Measurements from ENCODE around the gene FGGY. TPM values are rescaled to one million over a fixed set of nuclear protein-coding genes. Genes with fewer than 3 reads are reported as not detected.

Gene FGGY
- total and polyA plus RNA-seq, 11 donors = 7.2 to 42.9 (median 32.0) TPM

DNA sequence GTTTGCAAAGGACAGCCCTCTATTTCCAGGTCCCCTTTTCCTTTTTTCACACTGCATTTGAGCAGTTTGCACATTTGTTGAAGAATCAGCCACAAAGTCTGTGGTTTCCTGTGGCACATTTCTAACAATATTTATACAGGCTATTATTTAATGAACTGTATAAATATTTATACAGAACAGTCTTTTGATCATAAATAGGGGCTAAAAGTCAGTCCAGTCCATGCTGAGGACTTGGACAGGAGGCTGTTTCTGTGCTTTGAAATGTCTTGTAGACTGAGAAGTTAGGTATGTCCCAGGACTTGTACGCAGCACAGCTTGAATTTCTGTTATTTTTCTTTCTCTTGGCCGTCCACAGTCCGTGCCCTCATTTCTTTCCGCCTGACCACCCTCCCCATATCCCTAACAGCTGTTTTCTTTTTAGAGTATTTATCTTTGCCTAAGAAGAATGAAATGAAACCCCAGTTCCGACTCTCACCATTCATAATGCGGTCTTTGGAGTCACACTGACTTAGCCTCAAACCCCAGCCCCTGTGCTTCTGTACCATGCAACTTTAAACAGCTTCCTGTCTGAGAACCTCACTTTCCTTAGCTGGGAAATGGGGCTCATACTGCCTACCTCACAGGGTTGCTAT lies 19.7 kb downstream of the FGGY start:
- WGBS, 4 donors = 67 to 80% (median 73%) methylated on average over 6 of the region's 6 CpGs
- Histone ChIP-seq H3K4me1 (peaks cover 0 to 31% (median 0%) of the 10 kb centered on the region in 12 donors), H3K27me3 (no peaks in the 10 kb centered on the region), H3K27ac (peak overlapping the region in 7 of 12 donors; percentile 2 to 66 (median 37)), H3K36me3 (no peaks in the 10 kb centered on the region), H3K9me3 (no peaks in the 10 kb centered on the region), H3K4me3 (peak overlapping the region in 4 of 12 donors; percentile 2 to 25 (median 12))
- ATAC-seq (peak in 3 of 4 donors; percentile 22 to 65 (median 50)), DNase-seq (no peak)
- intact Hi-C loops (cut with DNase I) = no loop called here
- no peak for TF ChIP-seq CTCF (IDR thresholded peaks at IDR 0.05)
- TF ChIP-seq POLR2A (IDR thresholded peaks at IDR 0.05) = no peak

- peak overlapping the region in 5 of 12 donors; percentile 2 to 66 (median 37) for H3K27ac ChIP-seq
- H3K4me3 ChIP-seq = no peak overlapping the region
- TF ChIP-seq CTCF (IDR thresholded peaks at IDR 0.05) = no peak
- no peak for TF ChIP-seq POLR2A (IDR thresholded peaks at IDR 0.05)
- intact Hi-C loops (cut with DNase I) = no loop called here
- ATAC-seq (no peak), DNase-seq (no peak)
- no peaks in the 10 kb centered on the region for H3K27me3 ChIP-seq
- H3K36me3 ChIP-seq = peaks cover 0 to 3% (median 0%) of the 10 kb centered on the region in 9 donors
- peaks cover 0 to 31% (median 0%) of the 10 kb centered on the region in 12 donors for H3K4me1 ChIP-seq
- no peaks in the 10 kb centered on the region for H3K9me3 ChIP-seq
- 86 to 90% (median 87%) methylated on average over 3 of the region's 3 CpGs for WGBS, 4 donors
These were observed 20.4 kb downstream of the FGGY start for GRCh38 chr1:59317343-59317742.

DNA sequence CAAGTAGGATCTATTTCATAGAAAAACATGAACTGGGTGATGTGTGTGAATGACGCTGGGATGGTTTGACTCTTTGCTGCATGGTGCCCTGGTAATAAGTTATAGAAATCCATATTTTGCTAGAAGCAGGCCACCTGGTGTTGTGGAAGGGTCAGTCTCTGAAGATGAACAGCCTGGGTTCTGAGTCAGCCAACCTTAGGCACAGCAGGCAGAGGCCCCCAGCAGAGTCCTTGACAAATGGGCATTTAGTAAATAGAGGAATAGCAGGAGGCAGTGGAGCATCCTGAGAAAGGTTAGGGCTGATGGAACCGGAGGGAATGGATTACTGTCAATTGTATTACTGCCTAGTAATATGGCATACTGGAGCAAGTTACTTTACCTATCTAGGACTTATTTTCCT lies 20.9 kb downstream of the FGGY start:
- Histone ChIP-seq H3K27ac (no peak overlapping the region), H3K4me1 (peaks cover 0 to 31% (median 0%) of the 10 kb centered on the region in 12 donors), H3K9me3 (no peaks in the 10 kb centered on the region), H3K27me3 (no peaks in the 10 kb centered on the region), H3K36me3 (peaks cover 0 to 3% (median 0%) of the 10 kb centered on the region in 9 donors), H3K4me3 (no peak overlapping the region)
- DNase-seq = no peak
- no peak for ATAC-seq
- intact Hi-C loops (cut with DNase I) = no loop called here
- WGBS, 4 donors = 95 to 100% (median 98%) methylated on average over 2 of the region's 2 CpGs
- TF ChIP-seq CTCF (IDR thresholded peaks at IDR 0.05) (no peak), POLR2A (IDR thresholded peaks at IDR 0.05) (no peak)

DNA sequence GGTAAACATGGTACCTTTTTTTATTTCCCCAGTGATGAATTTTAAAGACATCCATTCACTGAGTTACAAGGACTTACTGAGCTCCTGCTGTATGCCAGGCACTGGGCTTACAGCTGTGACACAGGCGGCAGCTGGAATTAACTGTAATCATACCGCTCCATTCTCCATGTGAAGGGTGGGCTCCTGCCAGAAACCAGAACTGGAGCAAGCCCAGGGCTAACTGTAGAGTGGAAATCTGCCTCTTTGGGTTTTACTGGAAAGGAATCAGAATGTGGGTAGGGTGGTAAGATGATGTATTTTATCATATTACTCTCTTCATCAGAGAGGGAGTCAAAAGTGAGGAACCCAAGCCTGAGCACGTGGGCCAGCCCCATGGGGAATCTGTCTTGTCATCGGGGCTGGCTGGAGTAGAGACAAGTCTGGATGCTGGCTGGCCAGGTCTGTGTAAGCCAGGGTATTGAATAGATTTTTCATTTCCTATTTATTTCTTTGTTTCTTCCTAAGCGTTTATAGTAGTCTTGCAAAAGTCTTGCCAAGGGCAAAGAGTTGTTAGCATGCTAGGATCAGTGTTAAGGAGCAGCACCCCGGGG lies 21.5 kb downstream of the FGGY start:
- Histone ChIP-seq H3K27ac (no peak overlapping the region), H3K36me3 (peaks cover 0 to 3% (median 0%) of the 10 kb centered on the region in 9 donors), H3K4me1 (peaks cover 0 to 31% (median 0%) of the 10 kb centered on the region in 12 donors), H3K27me3 (no peaks in the 10 kb centered on the region), H3K9me3 (no peaks in the 10 kb centered on the region), H3K4me3 (no peak overlapping the region)
- intact Hi-C loops (cut with DNase I) = no loop called here
- DNase-seq (peak in 1 of 5 donors; percentile 63), ATAC-seq (peak in 1 of 4 donors; percentile 62)
- 78 to 85% (median 81%) methylated on average over 6 of the region's 6 CpGs for WGBS, 4 donors
- no peak for TF ChIP-seq CTCF (IDR thresholded peaks at IDR 0.05)
- TF ChIP-seq POLR2A (IDR thresholded peaks at IDR 0.05) = no peak
